Activated naive CD4-positive, alpha-beta T cell (primary cell): ENCODE measurements around the gene OPRL1.

Experiments used
- DNase-seq, 4 experiments: peaks; one replicate each; lab custom pipeline; 2025; lab: John Stamatoyannopoulos, UW

The OPRL1 gene

DNA sequence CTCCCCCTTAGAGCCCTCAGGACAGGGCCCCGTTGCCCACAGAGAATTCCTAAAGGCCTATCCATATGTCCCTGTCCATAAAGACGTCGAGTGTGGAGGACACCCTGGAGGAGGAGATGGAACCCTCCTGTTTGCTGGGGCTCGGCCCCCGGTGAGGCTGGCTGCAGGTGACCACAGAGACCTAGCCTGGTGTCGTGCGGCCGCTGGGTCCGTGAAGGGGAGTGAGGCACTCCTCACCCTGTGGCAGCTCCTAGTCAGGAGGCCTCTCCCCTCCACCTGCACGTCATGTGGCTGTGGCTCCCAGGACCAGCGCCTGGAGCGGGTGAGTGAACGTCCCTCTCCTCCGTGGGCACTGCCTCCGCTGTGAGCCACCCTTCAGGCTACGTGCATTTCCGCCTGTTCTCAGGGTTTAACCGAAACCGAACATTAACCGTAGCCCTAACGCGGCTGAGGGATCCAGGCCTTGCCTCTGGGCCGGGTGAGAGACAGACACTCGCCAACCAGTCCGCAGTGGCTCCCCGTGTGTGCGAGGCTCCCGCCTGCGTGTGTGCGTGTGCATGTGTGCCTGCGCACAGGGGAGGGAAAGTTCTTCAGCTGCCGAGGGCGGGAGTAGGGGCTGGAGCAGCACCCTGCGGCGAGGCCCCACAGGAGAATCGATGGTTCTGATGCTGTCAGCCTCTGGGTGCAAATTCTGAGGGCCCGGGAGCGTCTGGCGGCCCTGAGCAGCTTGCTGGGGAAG is 22.8 kb upstream of the OPRL1 start:
- DNase-seq, result no peak

DNA sequence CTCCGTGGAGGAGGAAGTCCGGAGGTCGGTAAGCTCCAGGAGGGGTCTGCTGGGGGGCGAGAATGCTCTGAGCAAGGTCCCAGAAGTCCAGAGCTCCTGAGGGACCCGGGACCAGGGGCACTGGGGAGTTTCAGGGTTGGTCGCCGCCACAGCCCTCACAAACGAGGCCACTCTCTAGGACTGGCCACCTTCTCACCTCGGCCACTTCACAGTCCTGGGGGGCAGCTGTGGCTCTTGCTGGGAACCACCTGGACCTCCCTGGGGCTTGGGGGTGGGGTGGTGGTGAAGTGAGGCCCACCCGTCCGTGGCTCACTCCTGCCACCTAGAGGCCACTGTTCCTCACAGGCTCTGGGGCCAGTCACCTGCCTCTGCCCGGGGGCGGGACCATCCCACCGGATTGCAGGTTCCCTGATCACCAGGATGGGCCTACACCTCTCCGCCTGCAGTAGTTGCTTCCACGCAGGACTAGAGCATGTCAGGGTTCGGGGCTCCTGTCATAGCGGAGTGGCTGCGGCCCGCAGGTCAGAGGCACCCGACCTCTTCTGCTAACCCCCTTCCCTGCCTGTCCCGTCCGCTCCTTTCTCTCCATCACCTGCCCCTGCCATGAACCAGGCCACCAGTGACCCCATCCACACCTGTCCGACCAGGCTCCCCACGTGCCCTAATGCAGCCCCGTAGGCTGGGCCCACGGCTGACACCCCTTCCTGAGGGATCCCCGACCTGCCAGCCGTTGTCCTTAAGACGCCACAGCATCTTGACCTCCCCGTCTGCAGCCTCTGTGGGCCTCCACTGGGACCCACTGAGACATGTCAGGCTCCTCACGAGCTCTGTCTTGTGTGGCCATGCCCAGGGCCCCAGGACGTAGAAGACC is 22.0 kb upstream of the OPRL1 start:
- peak; percentile 48 to 80 (median 70) for DNase-seq

DNA sequence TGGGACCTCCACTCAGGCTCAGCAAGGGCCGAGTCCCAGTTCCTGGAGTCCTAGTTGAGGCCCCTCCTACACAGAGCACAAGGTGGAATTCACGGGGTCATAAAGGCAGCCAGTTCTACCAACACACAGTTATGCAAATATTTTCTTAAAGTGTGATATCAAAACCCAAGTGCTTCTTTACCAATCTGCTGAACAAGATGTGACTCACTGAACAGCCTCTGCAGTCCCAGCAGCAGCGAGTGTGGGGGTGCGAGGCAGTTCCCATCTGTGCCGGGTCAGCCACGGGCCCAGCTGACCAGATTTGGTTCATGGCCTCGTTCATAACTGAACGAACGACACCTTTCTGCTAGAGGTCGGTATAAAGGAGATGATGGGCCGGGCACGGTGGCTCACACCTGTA is 21.3 kb upstream of the OPRL1 start:
- DNase-seq, result no peak

DNA sequence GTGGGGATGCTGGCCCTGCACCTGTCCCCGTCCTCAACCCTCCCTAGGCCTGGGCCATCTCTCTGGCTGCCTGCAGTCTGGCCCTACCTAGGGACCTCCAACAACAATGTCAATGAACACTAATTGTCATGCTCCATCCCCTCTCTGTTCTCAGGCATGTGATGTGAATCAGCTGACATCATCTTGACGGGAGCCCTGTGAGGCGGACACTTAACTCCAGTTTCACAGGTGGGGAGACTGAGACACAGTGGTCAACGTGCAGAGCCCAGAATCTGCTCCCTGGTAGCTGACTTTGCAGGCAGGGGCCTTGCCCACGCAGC is 17.6 kb upstream of the OPRL1 start:
- no peak for DNase-seq

DNA sequence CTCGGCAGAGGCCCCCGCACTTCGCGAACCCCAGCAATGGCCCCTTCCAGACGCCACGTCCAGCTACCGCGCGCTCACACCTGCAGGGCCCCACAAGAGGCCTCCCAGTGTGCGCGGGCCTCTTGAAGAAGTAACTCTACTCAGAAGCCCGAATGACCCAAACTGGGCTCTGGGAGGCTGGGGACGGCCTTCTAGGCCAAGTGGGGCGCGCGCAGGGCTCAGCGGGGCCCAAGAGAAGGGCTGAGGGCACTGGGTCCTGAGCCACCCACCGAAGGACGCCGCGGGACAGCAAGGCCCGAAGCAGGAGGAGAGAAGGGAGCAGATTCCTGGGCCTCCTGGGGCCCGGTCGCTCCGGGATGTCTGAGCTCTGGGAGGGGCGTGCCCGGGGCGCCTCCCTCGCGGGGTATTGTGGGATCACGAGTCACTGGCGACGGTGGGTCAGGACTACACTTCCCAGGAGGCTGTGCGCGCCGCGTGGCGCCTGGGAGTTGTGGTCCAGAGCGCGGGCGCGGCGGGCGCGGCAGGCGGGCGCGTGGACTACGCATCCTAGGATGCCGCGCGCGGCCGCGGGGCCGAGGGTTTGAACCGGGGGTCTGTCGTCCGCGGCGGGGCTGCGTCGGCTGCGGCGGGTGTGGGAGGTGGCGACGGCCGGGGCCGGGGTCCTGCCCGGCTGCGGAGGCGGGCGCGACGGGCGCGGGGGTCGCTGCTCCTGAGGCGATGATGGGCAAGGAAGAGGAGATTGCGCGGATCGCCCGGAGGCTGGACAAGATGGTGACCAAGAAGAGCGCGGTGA is 17.1 kb upstream of the OPRL1 start, which contains the start of gene TCEA2:
TSS of gene TCEA2 (plus strand) at position 603 of the 793 bp plus-strand sequence. CDS start at position 718, 115 bp downstream.
- DNase-seq, result peak; percentile 77 to 92 (median 86)

DNA sequence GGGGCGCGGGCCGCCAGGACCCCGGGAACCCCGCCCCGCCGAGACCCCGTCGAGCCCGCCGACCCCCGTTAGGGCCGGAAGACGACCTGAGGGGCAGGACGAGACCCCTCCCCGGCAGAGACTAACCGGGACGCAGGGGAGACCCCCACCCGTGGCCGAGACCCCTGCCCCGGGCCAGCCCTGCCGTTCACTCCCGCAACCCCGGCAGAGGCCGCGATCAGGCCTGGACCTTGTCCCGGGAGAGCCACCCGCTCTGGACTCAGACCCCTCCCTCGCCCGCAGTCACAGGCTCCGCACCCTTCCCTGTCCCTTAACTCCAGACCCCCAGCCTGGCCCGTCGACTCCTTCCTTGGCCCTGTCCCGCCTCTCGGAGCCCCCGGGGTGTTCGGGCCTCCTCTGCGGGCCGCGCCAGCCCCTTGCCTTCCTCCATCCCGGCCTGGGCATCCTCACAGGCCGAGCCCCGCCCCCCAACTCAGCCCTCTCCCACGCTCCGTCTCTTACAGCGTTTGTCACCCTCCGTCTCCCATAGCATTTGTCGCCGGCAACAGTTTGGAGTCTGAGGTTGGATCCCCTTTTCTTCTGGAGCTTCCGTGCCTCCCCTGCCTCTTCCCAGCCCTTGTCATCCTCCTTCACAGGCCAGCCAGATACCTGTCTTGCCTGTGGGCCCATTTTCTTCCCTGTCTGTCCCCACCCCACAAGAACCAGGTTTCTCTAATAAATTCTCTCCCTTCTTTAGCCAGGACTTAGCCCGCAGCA is 16.3 kb upstream of the OPRL1 start:
- DNase-seq, result no peak

DNA sequence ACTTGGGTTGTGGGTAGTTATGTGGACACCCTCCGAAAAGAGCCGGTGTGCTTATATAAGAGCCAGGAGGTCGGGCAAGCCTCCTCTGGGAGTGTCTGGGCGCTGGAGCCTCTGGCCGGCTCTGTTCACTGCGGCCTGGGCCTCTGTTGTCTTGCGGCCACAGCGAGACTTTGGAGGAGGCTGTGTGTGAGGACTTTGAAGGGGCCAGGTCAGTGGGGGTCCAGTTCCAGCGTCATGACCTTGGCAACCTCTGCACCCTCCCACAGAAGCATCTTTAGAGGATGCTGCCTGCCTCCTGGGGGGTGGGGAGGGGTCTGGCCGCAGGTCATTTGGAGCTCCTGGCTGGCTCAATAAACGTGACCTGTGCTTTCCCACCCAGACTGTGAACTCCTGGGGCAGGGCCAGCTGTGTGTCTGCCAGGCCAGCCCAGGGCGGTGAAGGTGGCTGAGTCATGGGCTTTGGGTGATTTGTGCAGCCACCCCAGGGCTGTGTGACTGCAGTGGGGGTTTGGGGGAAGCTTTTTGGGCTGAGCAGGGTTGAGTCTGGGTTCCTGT is 15.7 kb upstream of the OPRL1 start:
- DNase-seq, result no peak

DNA sequence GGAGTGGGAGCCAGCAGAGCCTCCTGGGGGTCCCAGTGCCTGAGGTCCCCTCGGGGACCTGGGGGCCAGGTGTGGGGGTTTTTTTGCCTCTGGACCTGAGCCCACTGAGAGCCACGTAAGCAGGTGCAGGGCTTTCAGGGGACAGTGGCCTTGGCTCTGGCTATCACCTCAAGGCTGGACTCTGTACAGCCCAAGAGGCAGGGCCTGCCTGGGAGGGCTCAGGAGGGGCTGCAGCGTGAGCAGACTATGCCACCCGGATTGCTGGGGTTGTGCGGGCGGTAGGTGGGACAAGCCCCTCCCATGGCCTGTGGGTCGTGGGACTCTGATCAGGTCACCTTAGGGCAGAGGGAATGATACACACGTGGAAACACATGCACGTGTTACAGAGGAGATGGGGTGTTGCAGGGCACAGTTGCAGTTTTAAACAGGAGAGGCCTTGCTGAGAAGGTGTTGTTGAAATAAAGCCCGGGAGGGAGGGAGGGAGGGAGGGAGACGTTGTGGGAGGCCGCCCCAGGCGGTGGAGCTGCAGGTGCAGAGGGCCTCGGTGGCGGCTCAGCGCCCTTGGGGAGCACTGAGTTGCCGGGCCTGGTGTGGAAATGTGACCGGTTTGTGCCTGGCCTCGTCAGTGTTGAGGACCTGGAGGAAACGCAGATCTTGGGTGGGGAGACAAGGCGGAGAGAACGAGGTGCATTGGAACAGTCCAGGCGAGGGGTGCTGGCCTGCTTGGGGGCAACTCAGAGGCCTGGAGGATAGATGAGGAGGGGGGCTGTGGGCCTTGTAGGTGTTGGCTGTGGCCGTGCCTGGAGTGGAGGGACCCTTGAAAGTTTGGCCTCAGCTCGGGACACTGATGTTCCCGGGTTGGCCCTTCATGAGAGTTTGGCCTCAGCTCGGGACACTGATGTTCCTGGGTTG is 14.6 kb upstream of the OPRL1 start:
- peak in 1 of 4 experiments; percentile 15 for DNase-seq

DNA sequence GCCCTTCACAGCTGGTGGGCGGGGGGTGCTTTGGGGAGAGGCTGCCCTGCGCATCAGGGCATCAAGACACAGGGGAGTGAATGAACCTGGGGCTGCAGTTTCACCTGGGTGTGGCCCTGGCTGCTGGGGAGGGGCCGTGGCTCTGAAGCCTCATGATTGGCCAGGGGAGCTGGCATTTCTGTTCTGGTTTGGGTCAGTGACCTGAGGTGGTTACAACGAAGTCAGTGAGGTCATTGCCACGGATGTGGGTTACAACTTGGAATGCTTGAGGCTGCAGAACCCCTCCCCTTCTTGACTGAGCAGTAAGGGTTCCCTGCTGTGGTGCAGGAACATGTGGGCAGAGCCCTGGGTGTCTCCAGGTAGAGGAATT is 13.9 kb upstream of the OPRL1 start:
- DNase-seq, result peak in 1 of 4 experiments; percentile 25

DNA sequence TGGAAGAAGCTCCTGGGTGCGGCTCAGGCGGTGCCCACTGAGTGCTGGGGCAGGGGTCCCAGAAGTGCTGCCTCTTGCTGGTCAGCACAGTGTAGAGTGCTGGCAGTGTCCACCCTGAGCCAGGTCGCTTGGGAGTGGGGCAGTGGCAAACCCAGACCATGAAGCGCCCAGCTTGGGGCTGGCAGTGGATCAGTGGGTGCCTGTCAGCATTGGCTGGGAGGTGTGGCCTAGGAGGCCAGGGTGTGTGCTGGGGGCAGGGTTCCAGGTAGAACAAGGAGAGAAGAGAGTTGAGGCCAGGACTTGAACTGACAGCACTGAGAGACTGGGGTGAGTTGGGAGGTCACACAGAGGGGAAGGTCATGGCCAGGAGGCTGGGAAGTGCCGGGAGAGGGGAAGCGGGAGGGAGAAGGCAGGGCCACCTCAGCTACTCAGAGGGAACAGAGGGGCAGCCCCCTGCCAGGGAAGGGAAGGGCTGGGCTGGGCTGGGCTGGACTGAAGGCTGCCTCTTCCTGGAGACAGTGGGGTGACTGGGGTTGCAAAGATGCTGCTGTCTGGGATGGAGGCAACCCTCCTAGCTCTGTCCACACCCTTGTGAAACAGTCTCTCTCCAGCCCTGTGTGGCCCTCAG is 12.8 kb upstream of the OPRL1 start:
- no peak for DNase-seq

DNA sequence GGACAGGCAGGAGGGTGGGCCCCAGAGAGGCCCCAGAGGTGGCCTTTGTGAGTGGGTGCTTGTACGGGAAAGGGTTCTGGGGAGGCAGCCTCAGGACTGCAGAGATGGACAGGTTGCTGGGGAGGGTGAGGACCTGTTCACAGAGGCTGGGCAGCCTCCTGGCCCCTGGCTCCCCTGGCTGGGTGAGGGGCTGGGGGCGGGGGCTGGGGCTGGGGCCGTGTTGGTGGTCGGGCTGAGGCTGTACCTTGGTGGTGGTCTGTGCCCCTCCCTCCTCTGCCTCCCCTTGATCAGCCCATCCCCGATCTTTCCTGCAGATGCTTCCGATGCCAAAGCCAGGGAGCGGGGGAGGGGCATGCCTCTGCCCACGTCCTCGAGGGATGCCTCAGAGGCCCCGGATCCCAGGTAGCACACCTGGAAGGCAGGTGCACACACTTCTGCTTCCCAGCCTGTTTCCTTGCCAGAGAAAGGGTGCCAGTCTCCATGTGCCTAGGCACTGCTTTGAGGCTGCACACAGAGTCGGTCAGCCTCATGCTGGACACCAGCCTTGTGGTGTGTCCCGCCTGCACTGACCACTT is 12.1 kb upstream of the OPRL1 start:
- no peak for DNase-seq

DNA sequence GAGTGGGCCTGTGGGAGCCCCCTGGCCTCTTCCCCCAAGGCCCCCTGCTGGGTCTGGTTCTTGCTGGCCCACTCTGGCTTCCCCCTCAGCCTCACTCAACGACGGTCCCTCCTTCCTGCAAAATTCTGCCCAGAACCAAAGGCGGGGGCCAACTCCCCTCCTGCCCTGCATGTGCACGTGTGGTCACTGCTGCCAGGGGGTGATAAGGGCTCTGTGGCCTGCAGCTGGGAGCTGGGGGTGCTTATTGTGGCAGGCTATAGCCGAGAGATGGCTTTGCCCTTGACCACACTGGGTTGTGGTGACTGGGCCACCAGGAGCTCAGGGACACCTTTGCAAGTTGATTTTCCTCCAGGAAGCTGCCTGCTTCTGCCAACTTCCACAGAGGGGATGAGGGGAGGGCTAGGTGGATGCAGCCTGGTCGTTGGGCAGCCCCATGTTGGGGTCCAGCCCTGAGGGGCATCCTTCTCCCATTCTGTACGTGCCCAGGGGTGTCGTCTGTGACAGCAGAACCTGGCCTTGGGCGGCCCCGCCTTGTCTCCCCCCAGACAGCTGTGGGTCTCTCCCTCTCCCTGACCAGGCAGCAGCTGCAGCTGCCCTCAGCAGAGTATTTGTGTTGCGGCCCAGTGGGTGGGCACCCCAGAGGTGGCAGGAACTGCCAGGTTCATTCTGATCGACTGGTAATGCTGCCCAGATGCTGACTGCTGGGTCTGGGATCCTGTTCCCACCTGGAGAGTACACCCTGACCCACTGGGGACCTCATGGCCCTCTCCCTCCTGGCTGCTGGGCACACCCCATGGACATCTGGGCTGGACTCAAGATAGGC is 11.3 kb upstream of the OPRL1 start:
- no peak for DNase-seq

DNA sequence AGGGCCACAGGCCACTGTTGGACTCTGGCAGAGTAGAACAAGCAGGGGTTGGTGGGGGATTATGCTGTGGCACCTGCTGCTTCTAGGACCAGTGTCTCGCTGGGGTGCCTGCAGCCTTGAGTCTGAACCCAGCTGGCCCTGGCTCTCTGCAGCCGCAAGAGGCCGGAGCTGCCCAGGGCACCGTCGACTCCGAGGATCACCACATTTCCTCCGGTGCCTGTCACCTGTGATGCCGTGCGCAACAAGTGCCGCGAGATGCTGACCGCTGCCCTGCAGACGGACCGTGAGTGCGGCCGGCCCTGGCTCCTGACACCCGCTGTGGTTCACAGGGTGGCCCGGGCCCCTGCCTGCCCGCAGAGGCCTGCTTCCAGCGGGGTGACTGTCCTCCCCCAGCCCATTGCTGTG is 10.7 kb upstream of the OPRL1 start:
- DNase-seq, result no peak

DNA sequence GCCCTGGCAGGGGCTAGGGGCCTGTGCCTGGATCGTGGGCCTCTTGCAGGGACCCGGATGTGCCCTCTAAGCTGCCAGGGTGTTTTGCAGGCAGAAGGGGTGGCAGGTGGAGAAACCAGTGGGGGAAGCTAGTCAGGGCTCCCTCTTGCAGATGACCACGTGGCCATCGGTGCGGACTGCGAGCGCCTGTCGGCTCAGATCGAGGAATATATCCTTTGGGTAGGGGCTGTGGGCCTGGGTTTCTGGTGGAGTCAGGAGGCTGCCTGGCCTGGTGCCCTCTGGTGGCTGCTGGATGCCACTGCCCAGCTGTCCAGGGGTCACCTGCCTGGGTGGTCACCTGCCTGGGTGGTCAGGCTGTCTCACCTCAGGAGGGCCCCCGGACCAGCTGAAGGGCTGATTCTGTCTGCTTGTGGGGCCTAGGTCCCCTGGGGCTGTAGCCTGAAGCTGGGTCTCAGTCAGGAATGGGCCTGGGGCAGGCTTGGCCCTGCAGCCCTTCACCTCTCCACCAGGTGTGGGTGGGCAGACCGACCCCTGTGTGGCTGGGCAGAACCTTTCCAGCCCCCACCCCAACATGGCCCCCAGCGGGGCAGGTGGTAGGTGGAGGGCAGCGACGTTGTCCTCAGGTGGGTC is 10.2 kb upstream of the OPRL1 start:
- peak in 1 of 4 experiments; percentile 10 for DNase-seq

DNA sequence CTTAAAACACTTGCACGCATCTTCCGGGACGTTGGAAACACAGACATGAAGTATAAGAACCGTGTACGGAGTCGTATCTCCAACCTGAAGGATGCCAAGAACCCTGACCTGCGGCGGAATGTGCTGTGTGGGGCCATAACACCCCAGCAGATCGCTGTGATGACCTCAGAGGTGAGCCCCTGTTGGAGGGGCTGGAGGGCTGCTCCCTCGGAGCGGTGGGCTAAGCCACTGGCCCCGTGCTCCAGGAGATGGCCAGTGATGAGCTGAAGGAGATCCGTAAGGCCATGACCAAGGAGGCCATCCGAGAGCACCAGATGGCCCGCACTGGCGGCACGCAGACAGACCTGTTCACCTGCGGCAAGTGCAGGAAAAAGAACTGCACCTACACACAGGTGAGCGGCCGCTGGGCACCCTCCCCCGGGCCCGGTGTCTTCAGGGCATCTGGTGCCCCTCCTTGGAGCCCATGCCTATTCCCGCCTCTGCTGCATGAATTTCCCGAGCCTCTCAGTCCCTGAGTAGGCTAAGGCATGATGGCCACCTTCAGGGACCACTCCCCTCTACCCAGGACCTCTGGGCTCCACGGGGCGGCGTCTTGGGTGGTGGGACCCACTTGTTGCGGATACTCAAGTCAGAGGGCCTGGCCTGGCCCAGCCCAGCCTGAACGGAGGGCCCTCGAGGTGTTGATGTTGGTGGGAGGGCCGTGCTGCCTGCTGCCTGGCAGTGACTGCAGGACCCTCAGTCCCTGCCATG is 9.5 kb upstream of the OPRL1 start:
- DNase-seq, result no peak

DNA sequence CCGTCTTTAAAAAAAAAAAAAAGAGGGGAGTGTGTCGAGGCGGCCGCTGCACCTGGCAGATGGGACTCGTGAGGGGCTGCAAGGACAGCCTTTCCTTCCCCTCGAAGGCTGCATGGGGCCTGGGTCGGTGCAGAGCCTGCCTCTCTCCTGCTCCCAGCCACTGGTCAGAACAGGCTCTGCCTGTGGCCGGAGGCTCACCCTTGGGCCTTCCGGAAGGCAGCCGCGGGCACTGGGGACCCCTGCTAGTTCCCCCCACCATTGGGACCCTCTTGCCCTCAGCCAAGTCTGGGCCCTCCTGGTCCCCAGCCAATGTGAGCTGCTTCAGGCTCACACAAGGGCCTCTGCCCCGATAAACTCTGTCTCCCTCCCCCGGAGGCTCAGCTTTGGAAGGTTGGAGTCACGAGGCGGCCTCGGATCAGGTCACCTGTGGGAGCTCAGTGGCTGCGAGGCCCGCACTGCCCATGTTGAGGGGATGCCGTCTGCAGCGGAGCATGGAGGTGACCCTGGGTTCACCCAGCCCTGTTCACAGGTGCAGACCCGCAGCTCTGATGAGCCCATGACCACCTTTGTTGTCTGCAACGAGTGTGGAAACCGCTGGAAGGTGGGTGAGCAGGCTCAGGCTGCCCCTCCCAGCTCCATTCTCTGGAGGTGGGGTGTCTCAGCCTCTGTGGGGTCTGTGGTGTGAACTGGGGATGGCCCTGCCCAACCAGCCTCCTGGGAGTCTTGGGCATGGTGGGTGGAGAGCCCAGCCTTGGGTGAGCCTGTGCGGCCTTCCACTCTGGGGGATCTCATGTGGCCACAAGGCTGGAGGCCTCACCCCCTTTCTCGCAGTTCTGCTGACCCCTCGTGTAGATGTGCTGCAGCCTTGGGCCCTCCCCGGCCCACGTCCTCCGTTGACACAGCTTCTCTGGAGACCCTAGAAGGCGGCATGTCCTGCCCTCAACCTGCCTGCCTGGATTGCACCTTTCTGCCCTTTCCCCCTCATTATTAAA is 8.2 kb upstream of the OPRL1 start:
- DNase-seq, result no peak
